HL-60 (cell line): ENCODE results near the gene CTDNEP1.

ENCODE experiments used
- DNase-seq, 2 experiments: peaks; one replicate each; pipeline ENCODE4 v3.0.0-alpha.2; 2010 to 2020; ENCODE audit warnings: low read depth in 1 of 2, low spot score in 1 of 2
- H3K27ac ChIP-seq: fragments of 250-450 bp; sonication (Bioruptor Pico); replicated peaks from 2 replicates; pipeline ENCODE4 v1.5.1; 2020; ENCODE audit warnings: mild to moderate bottlenecking, moderate library complexity
- H3K27me3 ChIP-seq: fragments of 250-450 bp; sonication (Bioruptor Pico); 2 replicates; pipeline ENCODE4 v1.5.1; 2021; ENCODE audit warnings: mild to moderate bottlenecking, moderate library complexity; ENCODE audit not compliant: insufficient read depth, poor library complexity, severe bottlenecking
- H3K4me3 ChIP-seq: replicated peaks from 2 replicates; pipeline ENCODE4 v1.5.1; 2011; ENCODE audit warnings: mild to moderate bottlenecking, control low read depth, low read length; ENCODE audit not compliant: insufficient read depth
- GABPA ChIP-seq: IDR thresholded peaks from 2 replicates; pipeline ENCODE4 v1.6.1; 2012; ENCODE audit warnings: low read depth
- POLR2AphosphoS5 ChIP-seq: IDR thresholded peaks from 2 replicates; pipeline ENCODE4 v1.6.1; 2012; ENCODE audit warnings: low read depth
- SPI1 ChIP-seq: IDR thresholded peaks from 2 replicates; pipeline ENCODE4 v1.6.1; 2012; ENCODE audit warnings: low read depth, mild to moderate bottlenecking, borderline replicate concordance
- TF ChIP-seq, protein P1 (sequence below): IDR thresholded peaks from 2 replicates; pipeline ENCODE4 v1.6.1; 2012; ENCODE audit warnings: low read depth; ENCODE audit not compliant: insufficient replicate concordance
- TF ChIP-seq, protein P2 (sequence below): IDR thresholded peaks from one replicate; pipeline ENCODE4 v1.5.1; 2011; ENCODE audit warnings: low read length, control low read depth, inconsistent platforms; ENCODE audit not compliant: insufficient read depth

The CTDNEP1 gene

DNA sequence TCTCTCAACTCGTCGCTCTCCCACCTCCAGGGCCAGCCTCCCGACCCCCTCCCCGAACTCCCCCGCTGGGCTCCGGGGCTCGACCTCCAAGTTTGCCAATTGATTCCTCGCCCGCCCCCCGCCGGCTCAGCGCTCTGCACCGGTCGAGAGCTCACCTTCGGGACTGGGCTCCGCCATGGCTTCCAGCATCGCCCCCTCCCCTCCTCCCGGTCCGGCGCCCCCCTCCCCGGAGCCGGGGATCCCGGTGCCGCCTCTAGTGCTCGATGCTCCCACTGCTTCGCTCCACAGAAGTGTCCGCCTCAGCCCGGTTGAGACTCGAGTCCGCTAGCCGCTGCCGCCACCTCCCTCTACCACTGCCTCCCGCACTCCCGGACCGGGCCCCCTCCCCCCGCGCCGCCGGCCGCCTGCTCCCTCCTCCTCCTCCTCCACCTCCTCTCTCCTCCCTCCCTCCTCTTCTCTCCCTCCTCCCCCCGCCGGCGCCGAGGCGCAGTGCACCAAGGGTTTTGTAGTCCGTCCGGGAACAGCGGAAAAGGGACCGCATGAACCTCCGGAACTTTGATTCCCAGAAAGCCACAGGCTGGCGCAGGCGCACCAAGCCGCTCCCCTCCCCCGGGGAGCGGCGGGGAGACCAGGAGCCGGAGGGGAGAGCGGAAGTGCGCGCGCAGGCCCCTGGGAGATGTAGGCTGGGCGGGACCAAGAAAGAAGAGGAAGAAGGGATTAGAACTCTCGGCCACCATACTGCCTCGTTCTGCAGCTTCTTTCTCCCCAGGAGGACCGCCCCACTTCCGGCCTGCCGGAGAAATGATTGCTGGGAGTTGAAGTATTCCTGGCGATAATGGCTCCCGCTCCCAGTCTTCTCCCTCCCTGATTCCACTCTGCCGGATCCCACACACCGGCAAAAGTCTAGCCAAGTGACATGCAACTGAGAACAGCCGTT, 12.2 kb downstream of the CTDNEP1 start, which contains the start of gene PHF23:
Gene PHF23 (minus strand): TSS at position 367 of the 937 bp plus-strand sequence. CDS start 178 bp downstream, at position 189.
- H3K27ac ChIP-seq: peak within 1 kb of the TSS; percentile 96
- no peaks in the 10 kb centered on the region for H3K27me3 ChIP-seq
- peak within 1 kb of the TSS; percentile 63 for H3K4me3 ChIP-seq
- TF ChIP-seq GABPA (peak; percentile 86), SPI1 (peak; percentile 73), POLR2AphosphoS5 (0 out of 2 replicates have a peak, but pooled peaks have one; percentile 22)
- TF ChIP-seq, protein P1, sequence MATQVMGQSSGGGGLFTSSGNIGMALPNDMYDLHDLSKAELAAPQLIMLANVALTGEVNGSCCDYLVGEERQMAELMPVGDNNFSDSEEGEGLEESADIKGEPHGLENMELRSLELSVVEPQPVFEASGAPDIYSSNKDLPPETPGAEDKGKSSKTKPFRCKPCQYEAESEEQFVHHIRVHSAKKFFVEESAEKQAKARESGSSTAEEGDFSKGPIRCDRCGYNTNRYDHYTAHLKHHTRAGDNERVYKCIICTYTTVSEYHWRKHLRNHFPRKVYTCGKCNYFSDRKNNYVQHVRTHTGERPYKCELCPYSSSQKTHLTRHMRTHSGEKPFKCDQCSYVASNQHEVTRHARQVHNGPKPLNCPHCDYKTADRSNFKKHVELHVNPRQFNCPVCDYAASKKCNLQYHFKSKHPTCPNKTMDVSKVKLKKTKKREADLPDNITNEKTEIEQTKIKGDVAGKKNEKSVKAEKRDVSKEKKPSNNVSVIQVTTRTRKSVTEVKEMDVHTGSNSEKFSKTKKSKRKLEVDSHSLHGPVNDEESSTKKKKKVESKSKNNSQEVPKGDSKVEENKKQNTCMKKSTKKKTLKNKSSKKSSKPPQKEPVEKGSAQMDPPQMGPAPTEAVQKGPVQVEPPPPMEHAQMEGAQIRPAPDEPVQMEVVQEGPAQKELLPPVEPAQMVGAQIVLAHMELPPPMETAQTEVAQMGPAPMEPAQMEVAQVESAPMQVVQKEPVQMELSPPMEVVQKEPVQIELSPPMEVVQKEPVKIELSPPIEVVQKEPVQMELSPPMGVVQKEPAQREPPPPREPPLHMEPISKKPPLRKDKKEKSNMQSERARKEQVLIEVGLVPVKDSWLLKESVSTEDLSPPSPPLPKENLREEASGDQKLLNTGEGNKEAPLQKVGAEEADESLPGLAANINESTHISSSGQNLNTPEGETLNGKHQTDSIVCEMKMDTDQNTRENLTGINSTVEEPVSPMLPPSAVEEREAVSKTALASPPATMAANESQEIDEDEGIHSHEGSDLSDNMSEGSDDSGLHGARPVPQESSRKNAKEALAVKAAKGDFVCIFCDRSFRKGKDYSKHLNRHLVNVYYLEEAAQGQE: no peak
- TF ChIP-seq, protein P2, sequence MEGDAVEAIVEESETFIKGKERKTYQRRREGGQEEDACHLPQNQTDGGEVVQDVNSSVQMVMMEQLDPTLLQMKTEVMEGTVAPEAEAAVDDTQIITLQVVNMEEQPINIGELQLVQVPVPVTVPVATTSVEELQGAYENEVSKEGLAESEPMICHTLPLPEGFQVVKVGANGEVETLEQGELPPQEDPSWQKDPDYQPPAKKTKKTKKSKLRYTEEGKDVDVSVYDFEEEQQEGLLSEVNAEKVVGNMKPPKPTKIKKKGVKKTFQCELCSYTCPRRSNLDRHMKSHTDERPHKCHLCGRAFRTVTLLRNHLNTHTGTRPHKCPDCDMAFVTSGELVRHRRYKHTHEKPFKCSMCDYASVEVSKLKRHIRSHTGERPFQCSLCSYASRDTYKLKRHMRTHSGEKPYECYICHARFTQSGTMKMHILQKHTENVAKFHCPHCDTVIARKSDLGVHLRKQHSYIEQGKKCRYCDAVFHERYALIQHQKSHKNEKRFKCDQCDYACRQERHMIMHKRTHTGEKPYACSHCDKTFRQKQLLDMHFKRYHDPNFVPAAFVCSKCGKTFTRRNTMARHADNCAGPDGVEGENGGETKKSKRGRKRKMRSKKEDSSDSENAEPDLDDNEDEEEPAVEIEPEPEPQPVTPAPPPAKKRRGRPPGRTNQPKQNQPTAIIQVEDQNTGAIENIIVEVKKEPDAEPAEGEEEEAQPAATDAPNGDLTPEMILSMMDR: no peak
- DNase-seq: peak; percentile 87 to 96

DNA sequence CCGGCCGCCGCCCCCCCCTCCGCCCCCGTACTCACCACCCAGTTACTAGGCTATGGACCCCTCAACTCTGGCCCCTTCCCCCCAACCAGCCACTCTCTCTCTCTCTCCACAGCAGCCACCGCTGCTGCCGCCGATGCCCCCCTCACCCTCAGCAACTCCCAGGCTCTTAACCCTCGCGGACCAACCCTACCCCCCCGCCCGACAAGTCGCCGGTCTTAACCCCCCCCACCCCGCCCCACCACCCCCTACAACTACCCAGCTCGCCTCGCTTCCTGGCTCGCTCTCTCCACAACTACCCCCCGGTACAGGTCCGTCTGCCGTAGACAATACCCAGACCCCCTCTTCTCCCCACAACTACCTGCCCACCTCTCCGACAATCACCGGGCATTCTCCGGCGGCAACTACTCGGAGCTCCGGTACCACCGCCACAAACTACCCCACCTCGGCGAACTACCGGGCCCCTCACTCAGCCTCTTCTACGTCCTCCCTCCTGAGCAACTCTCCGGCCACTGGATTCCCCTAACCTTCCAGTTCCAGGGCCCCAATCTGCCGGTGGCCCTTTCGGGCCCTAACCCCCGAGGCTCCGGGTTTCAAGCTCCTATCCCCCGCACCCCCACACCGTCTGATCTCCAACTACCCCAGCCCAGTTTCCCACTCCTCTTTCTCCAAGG, 13.0 kb downstream of the CTDNEP1 start:
- Histone ChIP-seq H3K4me3 (peak overlapping the region; percentile 63), H3K27ac (peak overlapping the region; percentile 90), H3K27me3 (no peaks in the 10 kb centered on the region)
- no peak for DNase-seq
- TF ChIP-seq POLR2AphosphoS5: no peak
- TF ChIP-seq, protein P2: no peak
- TF ChIP-seq SPI1: no peak
- no peak for TF ChIP-seq GABPA
- TF ChIP-seq, protein P1: no peak

DNA sequence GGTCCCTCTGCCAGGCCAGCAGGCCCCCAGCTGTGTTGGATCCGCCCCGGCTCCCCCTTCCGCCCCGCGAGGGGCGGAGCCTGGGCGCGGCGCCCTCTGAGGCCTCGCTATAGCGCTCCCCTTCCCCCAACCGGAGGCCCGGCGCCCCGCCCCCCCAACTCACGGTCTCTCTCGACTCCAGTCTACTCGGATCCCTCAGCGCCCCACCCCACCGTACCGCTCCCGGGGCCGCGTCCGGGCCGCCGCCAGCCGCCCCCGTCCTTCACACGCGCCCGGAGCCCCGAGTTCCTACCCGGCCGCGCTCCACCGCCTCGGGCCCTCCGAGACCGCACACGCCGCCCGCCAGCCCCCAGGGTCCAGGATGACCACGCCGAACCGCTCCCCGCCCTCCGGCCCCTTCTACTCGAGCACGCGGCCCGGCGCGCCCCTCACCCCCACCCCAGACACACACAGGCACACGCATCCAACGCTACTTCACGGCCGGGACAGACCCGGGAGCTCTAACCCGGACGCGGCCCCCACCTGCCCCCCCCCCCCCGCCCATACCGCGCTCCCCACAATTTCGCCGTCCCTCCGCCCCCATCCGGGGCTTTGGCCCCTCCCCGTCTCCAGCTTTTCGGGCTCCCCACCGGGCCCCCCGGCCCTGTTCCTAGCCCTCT, 13.6 kb downstream of the CTDNEP1 start:
- H3K27me3 ChIP-seq: no peaks in the 10 kb centered on the region
- H3K4me3 ChIP-seq: peak overlapping the region; percentile 63
- peak in 1 of 2 experiments; percentile 63 for DNase-seq
- H3K27ac ChIP-seq: peak overlapping the region; percentile 68
- TF ChIP-seq POLR2AphosphoS5 (no peak), SPI1 (no peak), GABPA (no peak)
- TF ChIP-seq, protein P2: no peak
- TF ChIP-seq, protein P1: no peak
